HG03060 (cell line): ENCODE data around the gene ELF5.

Experiments used
- ATAC-seq: cut with Tn5 transposase; IDR thresholded peaks from one replicate; pipeline ENCODE4 v1.9.1; 2021; ENCODE audit warnings: low read depth, moderate number of reproducible peaks; ENCODE audit not compliant: unreplicated experiment

Gene ELF5

DNA sequence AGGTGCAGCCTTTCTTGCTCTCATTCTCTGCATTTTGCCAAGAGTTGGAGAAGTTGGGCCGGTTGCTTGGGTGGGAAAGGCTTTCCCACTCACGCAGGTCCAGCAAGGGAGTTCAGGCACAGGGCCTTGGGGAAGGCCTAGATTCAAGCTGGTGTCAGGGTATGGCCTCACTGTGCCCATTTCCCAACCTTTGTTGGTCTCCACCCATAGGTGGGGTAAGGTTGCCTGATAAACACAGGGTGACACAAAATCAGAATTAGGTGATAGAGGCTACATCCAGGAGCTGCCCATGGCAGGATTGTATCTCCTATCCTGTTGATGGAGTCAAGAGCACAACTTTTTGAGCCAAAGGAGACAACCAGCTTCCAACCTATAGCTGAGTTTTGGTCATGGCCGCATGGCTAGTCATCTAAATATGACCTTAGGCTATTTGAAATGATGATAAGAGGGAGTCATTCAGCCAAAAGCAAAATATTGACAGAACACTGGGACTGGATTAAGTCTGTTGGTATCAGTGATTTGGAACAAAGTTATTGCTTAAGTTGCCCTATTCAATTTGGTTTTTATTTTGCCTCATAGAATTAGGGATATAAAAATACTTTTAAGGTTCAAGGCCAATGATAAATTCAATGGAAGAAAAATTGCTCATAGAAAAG is 54.0 kb downstream of the ELF5 start:
- no peak for ATAC-seq

DNA sequence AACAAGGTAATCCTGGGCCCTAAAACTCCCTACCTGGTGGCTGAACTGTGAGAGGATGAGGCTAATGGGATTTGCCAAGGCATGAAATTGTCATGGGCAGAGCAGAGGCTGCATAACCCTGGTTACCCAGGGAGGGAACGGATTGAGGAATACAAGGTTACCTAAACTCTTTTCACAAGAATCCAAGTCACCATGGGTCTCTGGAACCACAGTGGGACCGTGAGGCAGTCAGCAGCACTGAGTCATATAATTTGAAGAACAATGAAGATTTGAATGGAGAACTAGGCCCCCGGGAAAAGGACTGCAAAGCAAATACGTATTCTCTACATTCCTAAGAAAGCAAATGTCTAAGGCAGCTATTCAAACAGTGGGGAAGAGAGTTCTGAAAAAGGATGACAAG is 55.1 kb downstream of the ELF5 start:
- ATAC-seq = no peak

DNA sequence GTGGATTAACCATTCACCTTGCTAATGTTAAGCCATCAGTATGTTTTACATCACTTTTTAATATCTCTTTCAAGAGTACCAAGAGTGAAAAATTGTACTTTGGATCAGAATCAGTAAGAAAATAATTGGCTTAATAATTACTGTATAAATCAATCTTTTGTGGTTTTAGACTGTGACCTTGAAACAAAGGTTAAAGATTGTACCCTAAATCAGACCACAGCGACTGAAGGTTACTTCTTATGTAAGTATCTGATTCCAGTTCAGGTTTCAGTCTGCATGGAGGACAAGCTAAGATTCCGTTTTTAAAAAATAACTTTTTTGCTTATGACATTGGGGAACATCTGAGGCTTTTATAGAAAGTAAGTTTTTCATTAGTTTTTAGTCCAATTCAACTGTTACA is 56.0 kb downstream of the ELF5 start:
- no peak for ATAC-seq

DNA sequence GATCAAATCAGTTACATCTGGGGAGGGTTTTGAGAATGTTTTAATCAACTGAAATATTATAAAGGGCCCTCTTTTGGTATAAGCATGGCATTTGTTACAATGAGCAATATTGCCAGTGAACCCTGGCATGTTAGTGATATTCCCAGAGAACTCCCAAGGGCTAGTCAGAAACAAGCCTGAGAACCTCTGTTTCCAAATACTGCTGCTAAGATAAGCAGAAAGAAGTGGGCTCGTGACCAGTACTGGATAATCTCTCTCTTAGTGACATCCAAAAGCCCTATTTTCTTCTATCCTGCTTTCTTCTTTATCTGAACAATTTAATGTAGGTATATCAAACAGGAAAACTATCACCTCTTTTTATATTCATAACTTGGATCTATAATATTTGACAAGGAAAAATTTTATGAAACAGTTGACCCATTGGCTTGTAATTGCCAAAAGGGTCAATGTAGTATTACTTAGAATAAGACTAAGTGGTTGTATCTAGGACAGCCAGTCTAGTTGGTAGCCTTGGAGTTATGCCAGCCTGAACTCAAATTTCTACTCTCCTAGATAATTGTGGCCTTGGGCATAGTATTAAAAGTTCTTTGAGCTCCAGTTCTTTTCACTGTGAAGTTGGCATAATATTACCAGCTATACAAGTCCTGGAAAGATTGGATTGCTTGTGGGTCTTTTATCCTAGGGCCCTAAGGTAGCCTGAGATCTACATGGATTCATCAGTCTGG is 59.1 kb downstream of the ELF5 start:
- ATAC-seq = no peak

DNA sequence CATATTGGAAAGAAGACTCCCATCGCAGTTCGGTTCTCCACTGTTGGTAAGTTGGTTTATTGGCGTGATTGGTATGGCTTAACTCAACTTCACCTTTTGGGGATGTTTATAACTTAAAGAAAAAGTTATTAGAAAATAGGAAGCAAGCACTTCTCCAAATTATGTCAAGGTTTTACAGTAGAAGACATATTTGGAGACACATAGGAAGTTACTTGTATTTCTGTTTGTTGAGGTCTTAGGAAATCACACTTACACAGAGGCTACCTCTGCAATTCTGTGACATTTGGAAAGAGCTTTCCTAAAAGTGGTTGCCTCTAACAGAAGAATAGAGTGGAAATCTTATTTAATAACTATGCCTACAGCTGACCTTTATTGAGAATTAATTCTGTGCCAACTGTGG is 62.5 kb downstream of the ELF5 start:
- no peak for ATAC-seq

DNA sequence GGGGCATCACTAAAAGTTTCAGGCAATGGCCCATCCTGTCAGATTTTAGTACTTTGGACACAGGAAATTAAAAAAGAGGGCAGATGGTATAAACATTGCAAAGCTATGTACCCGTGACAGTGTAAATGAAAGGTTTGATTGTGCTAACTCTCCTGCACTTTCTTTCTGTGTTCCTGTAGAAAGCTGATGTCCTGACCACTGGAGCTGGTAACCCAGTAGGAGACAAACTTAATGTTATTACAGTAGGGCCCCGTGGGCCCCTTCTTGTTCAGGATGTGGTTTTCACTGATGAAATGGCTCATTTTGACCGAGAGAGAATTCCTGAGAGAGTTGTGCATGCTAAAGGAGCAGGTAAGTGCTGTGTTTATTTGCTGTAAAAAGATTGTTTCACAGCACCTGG is 64.6 kb downstream of the ELF5 start:
- ATAC-seq = no peak

DNA sequence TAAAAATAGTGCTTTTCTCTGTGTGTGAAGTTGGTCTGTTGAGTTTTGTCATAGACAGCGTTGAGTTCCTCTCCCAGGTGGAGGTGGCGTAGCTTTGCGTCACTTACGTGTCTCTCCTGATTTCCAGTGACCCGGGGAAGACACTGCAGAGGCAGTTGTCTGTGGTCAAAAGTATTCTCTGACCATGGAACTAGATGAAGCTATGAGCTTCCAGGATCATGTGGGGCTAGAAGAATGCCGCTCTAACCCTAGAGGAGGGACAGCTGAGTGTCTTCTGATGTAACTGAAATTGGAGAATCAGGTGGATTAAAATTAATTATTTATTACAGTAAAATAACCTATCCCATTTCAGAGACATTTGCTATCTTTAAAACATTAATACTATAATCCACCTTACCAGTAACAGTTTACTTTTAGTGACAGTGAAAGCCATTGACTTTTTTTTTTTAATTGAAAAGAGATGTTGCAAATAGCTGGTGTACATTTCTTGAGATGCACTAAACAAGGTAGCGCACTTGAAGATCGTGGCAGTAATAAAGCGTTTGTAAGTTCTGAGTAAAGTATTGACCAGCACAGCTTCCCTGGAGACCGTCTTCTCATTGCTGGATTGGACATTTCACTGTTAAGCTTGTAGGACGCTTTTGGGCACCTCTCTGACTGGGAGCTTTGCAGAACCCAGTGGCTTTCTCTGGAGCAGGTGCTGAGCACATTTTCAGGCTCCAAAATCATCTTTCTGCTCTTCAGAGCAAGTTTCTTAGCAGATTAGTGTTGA is 65.2 kb downstream of the ELF5 start:
- no peak for ATAC-seq

DNA sequence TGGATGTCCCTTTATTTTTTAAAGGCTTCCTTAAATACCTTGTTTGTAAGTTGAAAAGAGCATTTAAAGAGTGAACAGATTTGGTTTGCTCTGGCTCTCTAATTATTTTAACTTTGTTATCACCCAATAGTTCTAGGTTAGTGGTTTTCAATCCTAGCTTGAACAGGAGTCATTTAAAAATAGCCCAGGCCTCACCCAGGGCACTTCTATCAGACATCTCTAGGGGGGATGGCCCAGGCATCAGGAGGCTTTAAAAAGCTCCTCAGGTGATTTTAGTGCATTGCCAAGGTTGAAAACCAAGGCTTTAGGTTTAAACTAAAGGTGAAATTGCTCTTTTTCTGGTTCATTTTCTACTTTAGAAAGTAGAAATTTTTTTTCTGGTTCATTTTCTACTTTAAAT is 66.5 kb downstream of the ELF5 start:
- ATAC-seq = no peak

DNA sequence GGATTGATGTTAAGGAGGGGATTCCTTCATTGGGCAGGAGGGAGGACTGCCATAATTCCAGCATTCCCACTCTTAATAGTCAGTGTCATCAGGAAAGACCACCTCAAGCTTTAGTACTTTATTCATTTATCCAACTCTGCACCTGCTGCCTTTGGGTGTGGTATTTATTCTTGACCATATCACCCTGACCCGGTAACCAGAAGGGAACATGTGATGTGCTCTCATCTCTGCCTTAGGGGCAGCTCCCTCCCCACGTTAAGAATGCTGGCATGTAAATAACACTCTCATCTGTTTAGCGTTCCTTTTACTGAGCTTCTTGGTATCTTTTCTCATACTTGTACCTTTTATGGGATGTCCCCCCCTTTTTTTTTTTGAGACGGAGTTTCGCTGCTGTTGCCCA is 67.2 kb downstream of the ELF5 start:
- no peak for ATAC-seq

DNA sequence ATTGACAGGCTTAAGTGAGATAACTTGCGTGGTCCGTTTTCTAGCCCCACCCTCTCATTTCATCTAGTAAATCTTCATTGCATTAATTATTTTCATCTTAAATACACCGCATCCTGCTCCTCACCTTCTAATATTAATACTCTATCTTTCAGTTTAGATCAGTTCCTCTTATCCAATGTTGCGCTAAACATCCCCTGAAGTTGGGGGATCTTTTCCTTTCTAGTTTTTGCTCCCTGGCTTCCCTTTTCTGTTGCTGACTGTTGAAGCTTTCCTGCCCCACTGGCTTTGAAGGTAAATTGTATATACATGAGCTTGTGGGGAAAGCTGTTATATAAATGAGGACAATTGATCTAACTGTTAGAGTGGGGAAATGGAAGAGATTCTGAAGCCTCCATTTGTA is 67.6 kb downstream of the ELF5 start:
- ATAC-seq = no peak

DNA sequence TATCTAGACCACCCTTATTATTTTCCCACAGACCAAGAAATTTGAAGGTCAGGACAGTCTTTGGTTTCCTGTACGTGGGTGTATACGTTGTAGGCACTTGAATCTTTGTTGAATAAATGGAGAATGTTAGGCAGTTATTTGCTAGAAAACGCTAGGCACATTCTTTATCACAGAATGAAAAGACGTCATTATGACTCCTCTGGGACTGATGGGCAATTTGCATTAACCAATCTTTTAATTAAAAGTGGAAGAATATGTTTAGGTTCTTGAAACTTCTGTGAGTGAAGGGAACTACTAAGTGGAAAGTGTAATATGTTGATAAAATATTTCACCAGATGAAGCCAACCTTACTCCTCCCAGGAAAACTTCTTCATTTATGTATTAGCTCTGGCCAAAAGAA is 69.2 kb downstream of the ELF5 start:
- ATAC-seq = no peak

DNA sequence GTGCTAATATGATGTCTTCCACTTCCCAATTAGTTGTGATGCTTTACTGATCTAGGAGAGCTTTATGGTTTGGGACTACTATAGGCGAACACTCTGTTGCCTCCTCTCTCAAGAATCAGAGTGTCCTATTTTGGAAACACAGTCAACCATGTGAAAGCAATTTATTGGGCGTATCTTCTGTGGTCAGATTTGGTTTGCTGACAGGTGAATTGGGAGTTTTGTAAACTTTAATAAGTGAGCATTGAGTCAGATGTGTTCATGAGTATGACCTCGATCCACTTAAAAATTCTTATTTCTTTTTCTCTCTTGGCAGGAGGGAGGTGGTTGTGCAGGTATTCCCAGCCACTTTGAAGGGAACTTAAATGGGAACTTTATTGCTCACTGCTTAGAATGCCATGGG is 70.5 kb downstream of the ELF5 start:
- no peak for ATAC-seq

DNA sequence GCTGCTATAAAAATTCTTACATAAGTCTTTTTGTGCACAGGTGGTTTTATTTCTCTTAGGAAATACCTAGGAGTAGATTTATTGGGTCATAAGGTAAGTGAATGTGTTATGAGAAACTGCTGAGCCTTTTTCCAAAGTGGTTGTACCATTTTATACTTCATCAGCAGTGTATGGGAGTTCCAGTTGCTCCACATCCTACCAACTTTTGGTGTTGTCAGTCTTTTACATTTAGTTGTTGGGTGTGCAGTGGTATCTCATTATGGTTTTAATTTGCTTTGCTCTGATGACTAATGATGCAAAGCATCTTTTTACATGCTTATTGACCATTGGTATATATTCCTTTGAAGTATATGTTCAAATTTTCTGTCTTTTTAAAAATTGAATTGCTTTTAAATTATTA is 71.8 kb downstream of the ELF5 start:
- ATAC-seq = no peak

DNA sequence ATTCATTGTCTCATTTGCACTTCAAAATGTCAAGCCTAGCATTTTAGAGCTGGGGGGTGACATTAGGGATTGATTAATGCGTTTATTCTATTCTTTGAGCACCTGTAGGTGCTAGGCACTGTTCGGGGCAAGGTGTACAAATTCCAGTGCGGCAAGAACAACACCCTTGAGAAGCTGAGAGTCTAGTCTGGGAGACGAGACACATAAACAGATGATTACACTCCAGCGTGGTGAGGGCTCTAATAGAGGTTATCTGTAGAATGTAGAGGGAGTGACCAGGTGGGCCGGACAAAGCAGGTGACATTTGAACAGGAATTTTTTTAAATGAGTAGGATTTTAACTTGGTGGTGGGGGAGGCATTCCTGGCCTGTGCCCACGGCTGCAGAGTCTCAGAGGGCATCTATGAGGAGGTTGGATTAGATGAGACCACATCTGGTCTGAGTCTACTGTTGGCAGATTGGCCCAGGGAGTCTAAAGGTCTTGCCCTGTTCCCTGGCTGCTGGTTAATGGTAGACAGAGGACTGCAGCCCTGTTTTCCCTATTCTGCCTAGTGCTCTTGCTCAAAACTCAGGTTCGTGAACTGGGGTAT is 73.9 kb downstream of the ELF5 start:
- no peak for ATAC-seq

DNA sequence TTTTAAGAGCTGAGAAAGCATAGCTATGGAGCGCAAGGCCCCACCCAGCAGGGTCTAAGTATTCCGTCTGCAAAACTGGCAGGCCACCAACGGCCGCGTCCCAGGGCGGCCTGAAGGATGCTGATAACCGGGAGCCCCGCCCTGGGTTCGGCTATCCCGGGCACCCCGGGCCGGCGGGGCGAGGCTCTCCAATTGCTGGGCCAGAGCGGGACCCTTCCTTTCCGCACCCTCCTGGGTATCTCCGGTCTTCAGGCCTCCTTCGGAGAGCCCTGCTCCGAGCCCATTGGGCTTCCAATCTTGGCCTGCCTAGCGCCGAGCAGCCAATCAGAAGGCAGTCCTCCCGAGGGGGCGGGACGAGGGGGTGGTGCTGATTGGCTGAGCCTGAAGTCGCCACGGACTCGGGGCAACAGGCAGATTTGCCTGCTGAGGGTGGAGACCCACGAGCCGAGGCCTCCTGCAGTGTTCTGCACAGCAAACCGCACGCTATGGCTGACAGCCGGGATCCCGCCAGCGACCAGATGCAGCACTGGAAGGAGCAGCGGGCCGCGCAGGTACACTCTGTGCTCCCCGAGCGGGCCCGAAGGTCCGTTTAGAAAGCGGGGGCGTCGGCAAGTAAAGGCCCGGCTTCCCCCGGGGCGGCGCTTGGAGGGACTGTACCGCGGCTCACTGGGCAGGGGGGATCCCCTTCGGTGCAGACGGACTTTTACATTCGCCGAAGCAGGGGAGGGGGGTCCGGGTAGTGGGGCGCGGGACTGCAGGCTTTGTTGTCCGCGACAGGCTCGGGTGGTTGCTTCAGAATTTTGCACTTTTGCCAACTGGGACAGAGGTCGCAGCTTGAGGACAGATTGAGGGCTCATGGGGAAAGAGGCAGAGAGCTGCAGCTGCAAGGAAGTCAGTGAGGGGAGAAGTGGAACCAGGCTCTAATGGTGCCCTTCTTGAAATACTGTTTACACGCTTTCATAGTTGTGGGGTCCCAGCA is 74.8 kb downstream of the ELF5 start, which contains the start of gene CAT:
Gene CAT (plus strand): TSS at position 406 of the 979 bp plus-strand sequence. CDS start 80 bp downstream, at position 486.
- peak; percentile 95 for ATAC-seq

DNA sequence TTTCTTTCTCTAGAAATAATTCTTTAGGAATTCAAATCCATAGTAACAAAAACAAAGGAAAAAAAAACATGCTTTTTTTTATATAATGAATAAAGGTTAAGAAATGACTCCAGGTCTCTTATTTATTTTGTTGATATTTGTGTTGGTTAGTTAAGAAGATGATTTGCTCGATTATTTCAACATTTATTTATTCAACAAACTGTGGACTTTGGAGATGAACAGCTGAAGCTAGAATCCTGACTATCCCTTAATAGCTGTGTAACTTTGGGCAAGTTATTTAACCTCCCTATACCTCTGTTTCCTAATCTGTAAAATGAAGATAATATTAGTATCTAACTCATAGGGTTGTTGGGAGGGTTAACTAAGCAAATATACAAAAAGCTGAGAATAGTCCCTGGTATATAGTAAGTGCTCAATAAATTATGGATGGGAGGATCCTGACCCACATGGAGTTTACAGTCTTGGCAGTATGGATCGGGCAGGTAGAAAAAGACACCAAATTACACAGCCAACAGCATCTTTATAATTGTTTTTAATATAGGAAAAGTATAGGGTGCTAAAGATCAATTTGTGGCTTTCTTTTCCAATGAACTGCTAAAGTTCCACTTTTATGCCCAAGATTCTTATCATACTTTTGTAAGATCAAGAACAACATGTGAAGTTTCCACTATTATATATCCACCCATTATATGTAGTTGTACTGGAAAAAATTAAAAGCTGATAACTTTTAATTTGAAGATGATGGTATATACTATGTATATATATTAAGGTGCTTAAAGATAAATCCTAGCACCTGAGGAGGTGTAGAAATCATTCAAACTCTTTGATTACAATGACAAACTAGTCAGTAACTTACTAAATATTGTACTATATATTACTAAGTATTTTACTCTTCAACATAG is 76.1 kb downstream of the ELF5 start:
- ATAC-seq = no peak

DNA sequence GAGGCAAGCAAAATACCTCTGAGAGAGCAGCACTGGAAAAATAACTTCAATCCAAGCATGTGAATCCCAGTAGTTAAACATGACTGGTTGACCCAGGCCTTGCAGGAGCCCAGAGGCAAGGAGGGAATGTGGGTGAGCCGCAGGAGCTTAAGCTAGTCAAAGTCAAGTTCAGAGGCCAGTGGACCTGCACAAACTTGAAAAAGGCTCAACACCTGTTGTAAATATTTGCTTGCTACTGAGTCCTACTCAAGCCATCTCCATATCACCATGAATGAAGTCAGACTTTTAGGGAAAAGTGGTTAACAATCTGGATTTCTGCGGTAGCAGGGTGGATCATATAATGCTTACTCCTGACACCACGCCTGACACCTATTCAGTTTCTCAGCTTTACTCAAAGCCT is 79.7 kb downstream of the ELF5 start:
- ATAC-seq = no peak

DNA sequence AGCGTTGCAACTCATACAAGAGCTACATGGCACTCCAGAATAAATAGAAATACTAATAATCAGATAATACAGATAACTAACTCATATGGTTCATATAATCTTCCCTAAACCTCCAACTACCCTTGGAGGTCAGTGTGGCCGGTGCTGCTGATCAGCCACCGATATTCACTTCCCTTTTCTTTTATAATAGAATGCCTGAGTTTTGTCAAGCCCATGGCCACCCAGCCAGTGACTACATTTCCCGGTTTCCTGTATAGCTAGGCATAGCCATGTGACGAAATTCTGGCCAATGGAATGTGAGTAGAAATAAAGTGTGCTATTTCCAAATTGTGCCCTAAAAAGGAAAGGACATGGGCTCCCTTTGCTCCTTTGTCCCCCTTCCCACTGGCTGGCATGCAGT is 80.8 kb downstream of the ELF5 start:
- ATAC-seq = no peak

DNA sequence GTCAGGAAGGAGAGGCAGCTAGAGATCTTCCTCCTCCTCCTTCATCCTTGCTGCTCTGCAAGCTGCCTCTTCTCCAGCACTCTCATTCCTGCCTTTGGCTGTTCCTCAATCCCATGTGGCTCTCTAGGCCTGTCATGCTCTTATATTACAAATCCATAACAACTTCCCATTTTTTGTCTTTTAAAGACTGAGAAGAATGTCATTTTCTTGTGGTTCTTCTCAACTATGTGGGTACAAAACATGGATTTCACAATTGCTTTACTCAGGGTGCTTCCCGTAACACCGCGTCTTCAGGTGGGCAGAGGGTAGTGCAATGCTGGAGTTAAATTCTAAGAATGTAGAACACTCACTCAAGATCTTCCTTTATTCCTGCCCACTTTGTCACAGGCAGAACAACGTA is 81.6 kb downstream of the ELF5 start:
- no peak for ATAC-seq
